HepG2 (cell line): ENCODE results near the gene LSM8. TPM values are rescaled to one million over a fixed set of nuclear protein-coding genes. Genes with fewer than 3 reads are reported as not detected.
A peak's percentile ranks its signal among the peaks of the same experiment; 100 is the strongest.

Experiments
- DPF2 ChIP-seq: sonication (generic); formaldehyde crosslinking; IDR thresholded peaks from 2 replicates; pipeline ENCODE4 v1.4.0; 2020; ENCODE audit warnings: mild to moderate bottlenecking, low read depth, missing genetic modification reagents, borderline replicate concordance
- FOSL2 ChIP-seq: sonication (generic); formaldehyde crosslinking; IDR thresholded peaks from 2 replicates; pipeline ENCODE4 v1.4.0; 2020; ENCODE audit warnings: missing genetic modification reagents
- MEIS1 ChIP-seq: sonication (generic); formaldehyde crosslinking; IDR thresholded peaks from 2 replicates; pipeline ENCODE4 v1.9.0; 2021; ENCODE audit warnings: mild to moderate bottlenecking, missing genetic modification reagents, moderate library complexity, borderline replicate concordance
- MXD4 ChIP-seq: IDR thresholded peaks from 2 replicates; pipeline ENCODE4 v1.6.1; 2016; ENCODE audit warnings: mild to moderate bottlenecking, missing biosample characterization, missing genetic modification reagents
- PHF8 ChIP-seq: sonication (generic); formaldehyde crosslinking; IDR thresholded peaks from 2 replicates; pipeline ENCODE4 v1.5.0; 2020; ENCODE audit warnings: missing genetic modification reagents
- SP1 ChIP-seq, 2 experiments: fragments of 450-650 bp in 1 of 2; sonication (generic) in 1 of 2; formaldehyde crosslinking in 1 of 2; IDR thresholded peaks; 2 replicates each; pipeline versions ENCODE4 v1.4.0 to v1.6.1; 2016 to 2020; ENCODE audit warnings: missing genetic modification reagents in 1 of 2
- ZBTB40 ChIP-seq, 2 experiments: fragments of 450-650 bp in 1 of 2; sonication (generic) in 1 of 2; formaldehyde crosslinking in 1 of 2; IDR thresholded peaks; 2 replicates each; pipeline versions ENCODE4 v1.6.1 to v1.8.0; 2016 to 2022; ENCODE audit warnings: antibody characterized with exemption in 1 of 2, mild to moderate bottlenecking in 1 of 2, missing genetic modification reagents in 1 of 2
- ZFP36 ChIP-seq: fragments of 150-350 bp; IDR thresholded peaks from 2 replicates; pipeline ENCODE4 v1.6.1; 2018; ENCODE audit warnings: borderline replicate concordance, low read length, low read depth; ENCODE audit not compliant: partially characterized antibody
- ZNF124 ChIP-seq: sonication (generic); formaldehyde crosslinking; IDR thresholded peaks from 2 replicates; pipeline ENCODE4 v1.4.0; 2020; ENCODE audit warnings: missing genetic modification reagents
- ZNF546 ChIP-seq: sonication (generic); formaldehyde crosslinking; conservative IDR thresholded peaks from 2 replicates; pipeline ENCODE4 v1.8.1; 2023; ENCODE audit warnings: mild to moderate bottlenecking, missing genetic modification reagents
- ZNF766 ChIP-seq: sonication (generic); formaldehyde crosslinking; IDR thresholded peaks from 2 replicates; pipeline ENCODE4 v1.5.0; 2020; ENCODE audit warnings: missing genetic modification reagents, borderline replicate concordance
- polyA plus RNA-seq, 8 experiments: library from polyadenylated mRNA; depleted of rRNA in 3 of 8; stranded (reverse) in 7 of 8; unstranded in 1 of 8; fragments of >200 nt; fragmentation: Illumina TruSeq in 4 of 8; extraction: Trizol in 4 of 8; gene quantifications; 2 replicates each; pipeline versions ENCODE4 v1.2.1 to v1.2.3, GENCODE V29; 2011 to 2016; ENCODE audit warnings: low read depth in 4 of 8, missing spikeins in 1 of 8, mixed read lengths in 1 of 8; ENCODE audit not compliant: insufficient read depth in 1 of 8
- total RNA-seq, 5 experiments: library from RNA; depleted of rRNA; stranded (reverse); fragments of >200 nt; fragmentation: Illumina TruSeq; extraction: Trizol; gene quantifications; 2 replicates each; pipeline ENCODE4 v1.2.3, GENCODE V29; 2016; ENCODE audit warnings: low read depth in 1 of 5
- TF ChIP-seq, protein P1 (sequence below): sonication (generic); formaldehyde crosslinking; IDR thresholded peaks from 2 replicates; pipeline ENCODE4 v1.5.0; 2020; ENCODE audit warnings: missing genetic modification reagents
- TF ChIP-seq, protein P2 (sequence below): IDR thresholded peaks from 2 replicates; pipeline ENCODE4 v1.6.1; 2016; ENCODE audit warnings: missing biosample characterization, missing genetic modification reagents, low read depth
- TF ChIP-seq, protein P3 (sequence below): sonication (generic); formaldehyde crosslinking; IDR thresholded peaks from 2 replicates; pipeline ENCODE4 v1.4.0; 2020; ENCODE audit warnings: missing genetic modification reagents, low read depth, mild to moderate bottlenecking, borderline replicate concordance

The LSM8 gene
- total and polyA plus RNA-seq, 2 of the 13 experiments (the other 11 are each of a cell fraction or from before 2014, with no cell fraction given), result 44.3 to 67.3 TPM

DNA sequence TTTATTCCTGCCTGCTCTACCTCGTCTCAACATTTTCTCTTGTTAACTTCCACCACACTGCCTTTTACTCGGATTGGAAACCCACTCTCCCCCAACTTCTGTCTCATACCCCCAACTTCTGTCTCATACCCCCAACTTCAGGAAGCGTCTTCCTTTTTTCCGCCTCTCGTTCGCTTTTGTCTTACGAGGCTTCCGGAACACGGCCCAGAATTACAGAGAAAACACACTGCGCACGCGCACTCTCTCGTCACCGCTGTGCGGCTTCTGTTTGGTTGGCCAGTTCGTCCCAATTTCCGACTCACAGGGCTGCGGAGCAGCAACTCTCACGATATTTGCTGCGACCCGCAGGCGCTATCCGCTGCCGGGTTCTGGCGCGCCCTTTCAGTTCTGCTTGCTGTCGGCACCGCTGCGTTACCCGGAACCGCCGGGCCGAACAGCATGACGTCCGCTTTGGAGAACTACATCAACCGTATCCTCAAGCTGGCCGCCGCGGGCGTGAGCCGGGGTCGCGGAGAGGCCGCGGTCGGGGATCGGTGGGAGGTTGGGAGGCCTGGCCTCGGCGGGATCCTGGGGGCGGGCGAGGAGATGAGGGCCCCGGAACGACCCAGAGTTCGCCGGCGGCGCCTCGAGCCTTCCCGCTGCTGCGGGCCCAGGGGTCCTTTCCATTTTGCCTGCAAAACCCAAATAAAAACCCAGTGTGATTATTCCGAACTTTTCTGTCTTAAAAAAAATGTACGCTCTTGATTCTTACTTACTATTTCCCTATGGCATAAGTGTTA is at the start of gene LSM8 (continued):
- TF ChIP-seq, protein P1, sequence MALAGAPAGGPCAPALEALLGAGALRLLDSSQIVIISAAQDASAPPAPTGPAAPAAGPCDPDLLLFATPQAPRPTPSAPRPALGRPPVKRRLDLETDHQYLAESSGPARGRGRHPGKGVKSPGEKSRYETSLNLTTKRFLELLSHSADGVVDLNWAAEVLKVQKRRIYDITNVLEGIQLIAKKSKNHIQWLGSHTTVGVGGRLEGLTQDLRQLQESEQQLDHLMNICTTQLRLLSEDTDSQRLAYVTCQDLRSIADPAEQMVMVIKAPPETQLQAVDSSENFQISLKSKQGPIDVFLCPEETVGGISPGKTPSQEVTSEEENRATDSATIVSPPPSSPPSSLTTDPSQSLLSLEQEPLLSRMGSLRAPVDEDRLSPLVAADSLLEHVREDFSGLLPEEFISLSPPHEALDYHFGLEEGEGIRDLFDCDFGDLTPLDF (CRISPR knock-in tag), result peak; percentile 86
- TF ChIP-seq ZNF546 (CRISPR knock-in tag) (no peak), ZBTB40 (IDR thresholded peaks at IDR 0.05) (no peak), ZBTB40 (CRISPR knock-in tag; IDR thresholded peaks at IDR 0.05) (peak; percentile 41; the same call in 1 of the 2 replicates), ZNF124 (CRISPR knock-in tag) (peak; percentile 75; the same call in 1 of the 2 replicates), ZFP36 (no peak), MEIS1 (0 out of 2 replicates have a peak, but pooled peaks have one; percentile 44), DPF2 (CRISPR knock-in tag) (no peak), FOSL2 (no peak; the same call in 1 of the 2 replicates), ZNF766 (CRISPR knock-in tag) (peak; percentile 56; the same call in 1 of the 2 replicates), PHF8 (peak; percentile 99), SP1 (IDR thresholded peaks at IDR 0.05) (no peak), SP1 (CRISPR knock-in tag; IDR thresholded peaks at IDR 0.05) (no peak), MXD4 (CRISPR knock-in tag) (peak; percentile 75)
- TF ChIP-seq, protein P2, sequence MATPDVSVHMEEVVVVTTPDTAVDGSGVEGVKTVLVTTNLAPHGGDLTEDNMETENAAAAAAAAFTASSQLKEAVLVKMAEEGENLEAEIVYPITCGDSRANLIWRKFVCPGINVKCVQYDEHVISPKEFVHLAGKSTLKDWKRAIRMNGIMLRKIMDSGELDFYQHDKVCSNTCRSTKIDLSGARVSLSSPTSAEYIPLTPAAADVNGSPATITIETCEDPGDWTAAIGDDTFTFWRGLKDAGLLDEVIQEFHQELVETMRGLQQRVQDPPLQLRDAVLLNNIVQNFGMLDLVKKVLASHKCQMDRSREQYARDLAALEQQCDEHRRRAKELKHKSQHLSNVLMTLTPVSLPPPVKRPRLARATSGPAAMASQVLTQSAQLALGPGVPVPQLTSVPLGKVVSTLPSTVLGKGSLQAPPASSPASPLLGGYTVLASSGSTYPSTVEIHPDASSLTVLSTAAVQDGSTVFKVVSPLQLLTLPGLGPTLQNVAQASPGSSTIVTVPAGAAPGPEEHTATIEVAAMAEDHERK, result no peak
- TF ChIP-seq, protein P3, sequence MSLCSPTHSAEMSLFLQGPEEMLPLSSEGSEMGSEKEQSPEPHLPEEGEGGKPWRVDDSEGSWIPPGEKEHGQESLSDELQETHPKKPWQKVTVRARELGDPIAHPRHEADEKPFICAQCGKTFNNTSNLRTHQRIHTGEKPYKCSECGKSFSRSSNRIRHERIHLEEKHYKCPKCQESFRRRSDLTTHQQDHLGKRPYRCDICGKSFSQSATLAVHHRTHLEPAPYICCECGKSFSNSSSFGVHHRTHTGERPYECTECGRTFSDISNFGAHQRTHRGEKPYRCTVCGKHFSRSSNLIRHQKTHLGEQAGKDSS (CRISPR knock-in tag), result 0 out of 2 replicates have a peak, but pooled peaks have one; percentile 42
